ENCODE measurements around the gene BTN1A1.

The BTN1A1 gene

DNA sequence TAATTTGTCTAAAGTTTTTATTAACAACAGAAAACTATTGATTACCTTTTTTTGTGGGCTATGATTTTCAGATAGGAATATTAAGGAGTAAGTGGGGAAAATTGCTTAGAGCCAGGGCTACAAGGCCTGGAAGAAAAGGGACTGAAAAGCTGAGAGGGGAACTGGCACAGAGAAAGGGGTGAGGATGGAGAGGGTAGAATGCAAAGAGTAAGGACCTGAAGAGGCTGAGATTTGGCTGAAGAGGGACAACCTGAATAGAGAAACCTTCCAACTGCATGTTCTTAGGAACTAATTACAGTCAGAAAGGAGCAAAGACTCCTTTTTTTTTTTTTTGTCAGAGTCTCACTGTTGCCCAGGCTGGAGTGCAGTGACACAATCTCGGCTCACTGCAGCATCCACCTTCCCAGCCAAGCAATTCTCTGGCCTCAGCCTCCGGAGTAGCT is 25.6 kb upstream of the BTN1A1 start:
- peak overlapping the region; percentile 60 to 73 (median 65) for H3K9ac ChIP-seq (ENCODE audit: low read length in 5 of 5)
- H3K36me3 ChIP-seq (ENCODE audit: control insufficient read depth in 5 of 5, insufficient read depth in 5 of 5, low read length in 5 of 5) = no peaks in the 10 kb centered on the region
- H3K4me1 ChIP-seq (ENCODE audit: control insufficient read depth in 5 of 5, insufficient read depth in 5 of 5, low read length in 5 of 5) = peaks cover 0 to 28% (median 14%) of the 10 kb centered on the region in 5 donors
- H3K4me3 ChIP-seq (ENCODE audit: low read depth in 1 of 5, low read length in 5 of 5) = peak overlapping the region; percentile 64 to 84 (median 79)
- no peaks in the 10 kb centered on the region for H3K27me3 ChIP-seq (ENCODE audit: control insufficient read depth in 5 of 5, insufficient read depth in 4 of 5, low read length in 5 of 5)
- H3K9me3 ChIP-seq (ENCODE audit: control insufficient read depth in 5 of 5, low read length in 5 of 5) = peaks cover 0 to 8% (median 4%) of the 10 kb centered on the region in 5 donors
- peak overlapping the region; percentile 82 for H3K27ac ChIP-seq (ENCODE audit: low read depth, low read length)

DNA sequence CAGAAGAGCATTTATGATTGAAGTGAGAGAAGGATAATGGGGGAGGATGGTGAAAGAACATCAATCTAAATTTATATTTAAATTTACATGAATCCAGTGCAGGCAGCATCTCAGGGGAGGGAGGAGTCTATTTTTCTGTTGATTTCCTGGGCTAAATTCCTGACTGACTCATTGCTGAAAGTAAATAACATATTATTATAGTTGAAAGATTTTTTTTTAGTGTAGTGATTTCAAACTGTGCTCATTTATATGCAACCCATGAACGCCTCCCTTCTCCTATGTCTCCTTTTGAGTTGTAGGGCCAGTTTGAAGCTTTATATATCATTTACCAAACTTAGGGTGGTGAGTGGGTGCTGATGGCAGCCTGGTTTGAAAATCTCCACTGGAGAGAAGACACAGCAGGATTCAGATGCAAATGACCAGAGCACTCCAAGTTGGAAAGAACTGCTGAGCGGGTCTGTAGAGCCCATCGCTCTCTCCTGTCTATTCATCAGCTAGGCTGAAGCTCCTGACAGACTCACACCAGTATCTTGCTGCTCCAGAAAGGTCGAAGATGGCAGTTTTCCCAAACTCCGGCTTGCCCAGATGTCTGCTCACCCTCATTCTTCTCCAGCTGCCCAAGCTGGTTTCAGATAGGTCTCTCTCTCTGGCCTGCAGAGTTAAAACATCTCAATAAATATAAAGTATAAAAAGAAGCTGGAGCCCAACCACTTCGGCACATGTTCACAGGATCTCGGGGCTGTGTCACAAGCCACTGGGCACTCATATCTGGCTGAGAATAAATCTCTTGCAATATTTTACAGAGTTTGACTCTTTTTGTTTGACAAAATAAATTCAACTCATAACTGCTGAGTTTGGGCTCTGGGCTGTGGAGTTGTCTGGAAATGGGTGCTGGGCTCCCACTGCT is 24.0 kb upstream of the BTN1A1 start:
- Histone ChIP-seq H3K27ac (ENCODE audit: low read depth, low read length) (no peak overlapping the region), H3K9me3 (ENCODE audit: control insufficient read depth in 5 of 5, low read length in 5 of 5) (peaks cover 0 to 8% (median 4%) of the 10 kb centered on the region in 5 donors), H3K36me3 (ENCODE audit: control insufficient read depth in 5 of 5, insufficient read depth in 5 of 5, low read length in 5 of 5) (no peaks in the 10 kb centered on the region), H3K4me1 (ENCODE audit: control insufficient read depth in 5 of 5, insufficient read depth in 5 of 5, low read length in 5 of 5) (peaks cover 0 to 31% (median 14%) of the 10 kb centered on the region in 5 donors), H3K9ac (ENCODE audit: low read length in 5 of 5) (no peak overlapping the region), H3K4me3 (ENCODE audit: low read depth in 1 of 5, low read length in 5 of 5) (no peak overlapping the region), H3K27me3 (ENCODE audit: control insufficient read depth in 5 of 5, insufficient read depth in 4 of 5, low read length in 5 of 5) (no peaks in the 10 kb centered on the region)

DNA sequence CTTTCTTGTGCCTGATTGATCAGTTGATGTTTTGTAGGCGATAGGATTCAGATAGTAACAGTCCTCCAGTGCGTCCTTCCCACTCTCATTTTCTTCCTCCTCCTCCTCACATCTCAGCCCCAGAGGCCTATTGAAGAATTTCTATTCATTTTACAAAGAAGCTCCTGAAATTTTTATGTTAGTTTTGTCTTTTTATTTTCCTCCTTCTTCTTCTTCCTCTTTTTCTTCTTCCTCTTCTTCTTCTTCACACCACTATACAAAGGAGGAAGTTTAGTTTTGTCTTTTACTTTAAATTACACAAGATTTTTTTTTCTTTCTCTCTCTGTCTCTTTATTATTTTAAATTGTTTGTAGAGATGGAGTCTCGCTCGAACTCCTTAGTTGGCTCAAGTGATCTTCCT is 23.2 kb upstream of the BTN1A1 start:
- no peak overlapping the region for H3K27ac ChIP-seq (ENCODE audit: low read depth, low read length)
- H3K4me3 ChIP-seq (ENCODE audit: low read depth in 1 of 5, low read length in 5 of 5) = no peak overlapping the region
- H3K4me1 ChIP-seq (ENCODE audit: control insufficient read depth in 5 of 5, insufficient read depth in 5 of 5, low read length in 5 of 5) = peaks cover 0 to 31% (median 14%) of the 10 kb centered on the region in 5 donors

DNA sequence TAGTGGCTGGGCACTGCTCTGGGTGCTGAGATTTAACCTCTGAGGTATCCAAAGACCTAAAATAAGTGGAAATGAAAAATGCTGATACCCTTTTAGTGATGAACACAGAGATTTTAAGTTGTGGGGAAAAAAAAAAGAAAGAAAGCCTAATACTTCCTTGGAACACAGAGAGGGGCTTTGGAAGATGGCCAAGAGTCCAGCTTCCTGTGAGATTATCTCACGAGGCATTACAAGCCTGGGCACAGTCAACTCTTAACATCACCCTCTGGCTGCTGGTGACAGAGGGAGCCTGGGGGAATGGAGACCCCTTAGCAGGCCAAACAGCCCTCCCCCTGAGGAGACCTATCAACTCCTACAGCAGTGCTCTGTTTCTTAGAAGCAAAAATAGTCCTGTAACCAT is 22.7 kb upstream of the BTN1A1 start:
- Histone ChIP-seq H3K27me3 (ENCODE audit: control insufficient read depth in 5 of 5, insufficient read depth in 4 of 5, low read length in 5 of 5) (no peaks in the 10 kb centered on the region), H3K4me1 (ENCODE audit: control insufficient read depth in 5 of 5, insufficient read depth in 5 of 5, low read length in 5 of 5) (peaks cover 0 to 31% (median 14%) of the 10 kb centered on the region in 5 donors), H3K9ac (ENCODE audit: low read length in 5 of 5) (no peak overlapping the region), H3K36me3 (ENCODE audit: control insufficient read depth in 5 of 5, insufficient read depth in 5 of 5, low read length in 5 of 5) (no peaks in the 10 kb centered on the region), H3K9me3 (ENCODE audit: control insufficient read depth in 5 of 5, low read length in 5 of 5) (no peaks in the 10 kb centered on the region), H3K27ac (ENCODE audit: low read depth, low read length) (no peak overlapping the region), H3K4me3 (ENCODE audit: low read depth in 1 of 5, low read length in 5 of 5) (no peak overlapping the region)

More for the DNA sequence above, 23.2 kb upstream of the BTN1A1 start:
- Histone ChIP-seq H3K27me3 (ENCODE audit: control insufficient read depth in 5 of 5, insufficient read depth in 4 of 5, low read length in 5 of 5) (no peaks in the 10 kb centered on the region), H3K36me3 (ENCODE audit: control insufficient read depth in 5 of 5, insufficient read depth in 5 of 5, low read length in 5 of 5) (no peaks in the 10 kb centered on the region), H3K9ac (ENCODE audit: low read length in 5 of 5) (no peak overlapping the region), H3K9me3 (ENCODE audit: control insufficient read depth in 5 of 5, low read length in 5 of 5) (peaks cover 0 to 4% (median 3%) of the 10 kb centered on the region in 5 donors)

- H3K36me3 ChIP-seq (ENCODE audit: control insufficient read depth in 5 of 5, insufficient read depth in 5 of 5, low read length in 5 of 5) = no peaks in the 10 kb centered on the region
- H3K9ac ChIP-seq (ENCODE audit: low read length in 5 of 5) = no peak overlapping the region
- no peaks in the 10 kb centered on the region for H3K27me3 ChIP-seq (ENCODE audit: control insufficient read depth in 5 of 5, insufficient read depth in 4 of 5, low read length in 5 of 5)
- no peaks in the 10 kb centered on the region for H3K9me3 ChIP-seq (ENCODE audit: control insufficient read depth in 5 of 5, low read length in 5 of 5)
- H3K4me3 ChIP-seq (ENCODE audit: low read depth in 1 of 5, low read length in 5 of 5) = no peak overlapping the region
- H3K4me1 ChIP-seq (ENCODE audit: control insufficient read depth in 5 of 5, insufficient read depth in 5 of 5, low read length in 5 of 5) = peaks cover 0 to 31% (median 14%) of the 10 kb centered on the region in 5 donors
- no peak overlapping the region for H3K27ac ChIP-seq (ENCODE audit: low read depth, low read length)
These were observed 21.8 kb upstream of the BTN1A1 start for GRCh38 chr6:26478100-26478984.

GRCh38 chr6:26478985-26479278 is 21.2 kb upstream of the BTN1A1 start:
- no peaks in the 10 kb centered on the region for H3K27me3 ChIP-seq (ENCODE audit: control insufficient read depth in 5 of 5, insufficient read depth in 4 of 5, low read length in 5 of 5)
- H3K9ac ChIP-seq (ENCODE audit: low read length in 5 of 5) = no peak overlapping the region
- peaks cover 0 to 31% (median 14%) of the 10 kb centered on the region in 5 donors for H3K4me1 ChIP-seq (ENCODE audit: control insufficient read depth in 5 of 5, insufficient read depth in 5 of 5, low read length in 5 of 5)
- no peak overlapping the region for H3K27ac ChIP-seq (ENCODE audit: low read depth, low read length)
- no peaks in the 10 kb centered on the region for H3K9me3 ChIP-seq (ENCODE audit: control insufficient read depth in 5 of 5, low read length in 5 of 5)
- H3K36me3 ChIP-seq (ENCODE audit: control insufficient read depth in 5 of 5, insufficient read depth in 5 of 5, low read length in 5 of 5) = no peaks in the 10 kb centered on the region
- peak overlapping the region in 1 of 5 donors; percentile 6 for H3K4me3 ChIP-seq (ENCODE audit: low read depth in 1 of 5, low read length in 5 of 5)

DNA sequence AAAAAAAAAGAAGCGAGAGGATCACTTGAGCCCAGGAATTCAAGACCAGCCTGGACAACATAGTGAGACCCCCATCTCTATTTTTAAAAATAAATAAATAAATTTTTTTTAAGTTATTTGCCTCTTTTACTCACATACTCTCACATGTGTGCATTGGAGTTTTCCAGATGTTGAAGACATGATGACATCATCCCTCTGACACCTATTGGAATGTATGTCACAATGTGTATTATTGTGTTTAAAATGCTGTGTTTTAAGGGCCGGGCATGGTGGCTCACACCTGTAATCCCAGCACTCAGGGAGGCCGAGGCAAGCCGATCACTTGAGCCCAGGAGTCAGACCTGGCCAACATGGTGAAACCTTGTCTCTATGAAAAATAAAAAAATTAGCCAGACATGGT is 17.8 kb upstream of the BTN1A1 start:
- Histone ChIP-seq H3K27ac (ENCODE audit: low read depth, low read length) (no peak overlapping the region), H3K9ac (ENCODE audit: low read length in 5 of 5) (no peak overlapping the region), H3K4me3 (ENCODE audit: low read depth in 1 of 5, low read length in 5 of 5) (no peak overlapping the region), H3K4me1 (ENCODE audit: control insufficient read depth in 5 of 5, insufficient read depth in 5 of 5, low read length in 5 of 5) (peaks cover 0 to 17% (median 0%) of the 10 kb centered on the region in 5 donors), H3K9me3 (ENCODE audit: control insufficient read depth in 5 of 5, low read length in 5 of 5) (peaks cover 0 to 3% (median 0%) of the 10 kb centered on the region in 5 donors), H3K36me3 (ENCODE audit: control insufficient read depth in 5 of 5, insufficient read depth in 5 of 5, low read length in 5 of 5) (no peaks in the 10 kb centered on the region), H3K27me3 (ENCODE audit: control insufficient read depth in 5 of 5, insufficient read depth in 4 of 5, low read length in 5 of 5) (no peaks in the 10 kb centered on the region)

GRCh38 chr6:26483727-26484126 is 16.4 kb upstream of the BTN1A1 start:
- no peak overlapping the region for H3K4me3 ChIP-seq (ENCODE audit: low read depth in 1 of 5, low read length in 5 of 5)
- no peaks in the 10 kb centered on the region for H3K27me3 ChIP-seq (ENCODE audit: control insufficient read depth in 5 of 5, insufficient read depth in 4 of 5, low read length in 5 of 5)
- H3K9ac ChIP-seq (ENCODE audit: low read length in 5 of 5) = no peak overlapping the region
- peaks cover 0 to 4% (median 0%) of the 10 kb centered on the region in 5 donors for H3K4me1 ChIP-seq (ENCODE audit: control insufficient read depth in 5 of 5, insufficient read depth in 5 of 5, low read length in 5 of 5)
- H3K36me3 ChIP-seq (ENCODE audit: control insufficient read depth in 5 of 5, insufficient read depth in 5 of 5, low read length in 5 of 5) = no peaks in the 10 kb centered on the region
- H3K27ac ChIP-seq (ENCODE audit: low read depth, low read length) = no peak overlapping the region
- peaks cover 0 to 9% (median 0%) of the 10 kb centered on the region in 5 donors for H3K9me3 ChIP-seq (ENCODE audit: control insufficient read depth in 5 of 5, low read length in 5 of 5)

DNA sequence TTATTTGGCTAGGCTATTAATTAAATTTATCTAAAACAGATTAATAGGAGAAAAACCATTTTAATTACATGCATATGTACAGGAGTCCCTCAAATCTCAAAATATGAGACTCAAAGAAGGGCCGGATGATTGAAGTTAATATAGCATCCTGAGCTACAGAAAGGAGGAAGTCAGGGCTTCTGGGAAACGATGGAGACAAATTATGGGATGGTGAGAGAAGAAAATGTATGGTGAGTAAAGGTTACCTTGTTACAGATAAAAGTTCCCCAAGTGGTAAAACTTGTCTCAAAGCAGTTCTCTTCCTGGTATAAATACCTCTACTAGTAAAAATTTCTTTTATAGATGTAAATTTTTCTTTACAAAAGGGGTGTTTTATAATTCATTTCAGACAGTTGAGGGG is 15.9 kb upstream of the BTN1A1 start:
- no peaks in the 10 kb centered on the region for H3K27me3 ChIP-seq (ENCODE audit: control insufficient read depth in 5 of 5, insufficient read depth in 4 of 5, low read length in 5 of 5)
- H3K9ac ChIP-seq (ENCODE audit: low read length in 5 of 5) = no peak overlapping the region
- H3K27ac ChIP-seq (ENCODE audit: low read depth, low read length) = no peak overlapping the region
- H3K36me3 ChIP-seq (ENCODE audit: control insufficient read depth in 5 of 5, insufficient read depth in 5 of 5, low read length in 5 of 5) = no peaks in the 10 kb centered on the region
- H3K4me1 ChIP-seq (ENCODE audit: control insufficient read depth in 5 of 5, insufficient read depth in 5 of 5, low read length in 5 of 5) = peaks cover 0 to 3% (median 0%) of the 10 kb centered on the region in 5 donors
- no peak overlapping the region for H3K4me3 ChIP-seq (ENCODE audit: low read depth in 1 of 5, low read length in 5 of 5)
- H3K9me3 ChIP-seq (ENCODE audit: control insufficient read depth in 5 of 5, low read length in 5 of 5) = peaks cover 0 to 9% (median 0%) of the 10 kb centered on the region in 5 donors
